HG02852 (cell line): ENCODE results near the gene MEIS1.

Experiments
- ATAC-seq: cut with Tn5 transposase; IDR thresholded peaks from one replicate; pipeline ENCODE4 v1.9.1; 2021; ENCODE audit warnings: mild to moderate bottlenecking, moderate library complexity; ENCODE audit not compliant: unreplicated experiment

MEIS1 gene

GRCh38 chr2:66531567-66531966 lies 96.6 kb downstream of the MEIS1 start:
- ATAC-seq: no peak

- ATAC-seq: no peak
These were observed 98.3 kb downstream of the MEIS1 start for GRCh38 chr2:66532972-66533868.

GRCh38 chr2:66534461-66534860 lies 99.5 kb downstream of the MEIS1 start:
- no peak for ATAC-seq

GRCh38 chr2:66535574-66536289 lies 100.8 kb downstream of the MEIS1 start:
- ATAC-seq: no peak

GRCh38 chr2:66536290-66536673 lies 101.4 kb downstream of the MEIS1 start:
- no peak for ATAC-seq

GRCh38 chr2:66536997-66537396 lies 102.1 kb downstream of the MEIS1 start:
- no peak for ATAC-seq

GRCh38 chr2:66538291-66538690 lies 103.4 kb downstream of the MEIS1 start:
- no peak for ATAC-seq

- no peak for ATAC-seq
These were observed 104.5 kb downstream of the MEIS1 start for GRCh38 chr2:66539452-66539851.

GRCh38 chr2:66541646-66542045 lies 106.7 kb downstream of the MEIS1 start:
- no peak for ATAC-seq

GRCh38 chr2:66543257-66543767 lies 108.4 kb downstream of the MEIS1 start:
- ATAC-seq: no peak

GRCh38 chr2:66544258-66544657 lies 109.3 kb downstream of the MEIS1 start:
- ATAC-seq: no peak

- ATAC-seq: no peak
These were observed 110.3 kb downstream of the MEIS1 start for GRCh38 chr2:66545258-66545657.

GRCh38 chr2:66547118-66547517 lies 112.2 kb downstream of the MEIS1 start:
- ATAC-seq: no peak

- no peak for ATAC-seq
These were observed 113.0 kb downstream of the MEIS1 start for GRCh38 chr2:66547887-66548286.

- ATAC-seq: no peak
These were observed 113.5 kb downstream of the MEIS1 start for GRCh38 chr2:66548422-66548821.

GRCh38 chr2:66550826-66551225 lies 115.9 kb downstream of the MEIS1 start:
- no peak for ATAC-seq

- no peak for ATAC-seq
These were observed 118.4 kb downstream of the MEIS1 start for GRCh38 chr2:66553370-66553769.

GRCh38 chr2:66555091-66555490 lies 120.2 kb downstream of the MEIS1 start:
- ATAC-seq: no peak

- no peak for ATAC-seq
These were observed 120.8 kb downstream of the MEIS1 start for GRCh38 chr2:66555501-66556324.

- ATAC-seq: no peak
These were observed 124.7 kb downstream of the MEIS1 start for GRCh38 chr2:66559672-66560071.

GRCh38 chr2:66560683-66561082 lies 125.8 kb downstream of the MEIS1 start:
- ATAC-seq: no peak
